GM12801 (cell line): ENCODE measurements around the gene APOA1.

Experiments
- TF ChIP-seq, protein P1 (sequence below): IDR thresholded peaks from one replicate; pipeline ENCODE4 v1.5.1; 2011; ENCODE audit warnings: control low read depth; ENCODE audit not compliant: insufficient read length; ENCODE audit errors: extremely low read depth

The APOA1 gene

GRCh38 chr11:116819049-116819448, 18.4 kb downstream of the APOA1 start:
- TF ChIP-seq, protein P1, sequence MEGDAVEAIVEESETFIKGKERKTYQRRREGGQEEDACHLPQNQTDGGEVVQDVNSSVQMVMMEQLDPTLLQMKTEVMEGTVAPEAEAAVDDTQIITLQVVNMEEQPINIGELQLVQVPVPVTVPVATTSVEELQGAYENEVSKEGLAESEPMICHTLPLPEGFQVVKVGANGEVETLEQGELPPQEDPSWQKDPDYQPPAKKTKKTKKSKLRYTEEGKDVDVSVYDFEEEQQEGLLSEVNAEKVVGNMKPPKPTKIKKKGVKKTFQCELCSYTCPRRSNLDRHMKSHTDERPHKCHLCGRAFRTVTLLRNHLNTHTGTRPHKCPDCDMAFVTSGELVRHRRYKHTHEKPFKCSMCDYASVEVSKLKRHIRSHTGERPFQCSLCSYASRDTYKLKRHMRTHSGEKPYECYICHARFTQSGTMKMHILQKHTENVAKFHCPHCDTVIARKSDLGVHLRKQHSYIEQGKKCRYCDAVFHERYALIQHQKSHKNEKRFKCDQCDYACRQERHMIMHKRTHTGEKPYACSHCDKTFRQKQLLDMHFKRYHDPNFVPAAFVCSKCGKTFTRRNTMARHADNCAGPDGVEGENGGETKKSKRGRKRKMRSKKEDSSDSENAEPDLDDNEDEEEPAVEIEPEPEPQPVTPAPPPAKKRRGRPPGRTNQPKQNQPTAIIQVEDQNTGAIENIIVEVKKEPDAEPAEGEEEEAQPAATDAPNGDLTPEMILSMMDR = no peak

DNA sequence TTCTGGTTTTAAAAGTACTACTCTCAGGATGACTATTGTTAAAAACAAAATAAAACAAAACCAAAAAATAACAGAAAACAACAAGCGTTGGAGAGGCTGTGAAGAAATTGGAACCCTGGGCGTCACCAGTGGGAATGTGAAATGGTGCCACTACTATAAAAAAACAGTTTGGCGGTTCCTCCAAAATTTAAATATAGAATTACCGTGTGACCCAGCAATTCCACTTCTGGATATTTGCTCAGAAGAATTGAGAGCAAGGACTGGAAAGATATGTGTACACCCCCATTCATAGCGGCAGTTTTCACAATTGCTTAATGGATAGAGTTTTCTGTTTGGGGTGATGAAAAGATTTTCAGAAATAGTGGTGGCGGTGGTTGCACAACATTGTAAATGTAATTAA, 22.9 kb downstream of the APOA1 start:
- TF ChIP-seq, protein P1 = no peak

DNA sequence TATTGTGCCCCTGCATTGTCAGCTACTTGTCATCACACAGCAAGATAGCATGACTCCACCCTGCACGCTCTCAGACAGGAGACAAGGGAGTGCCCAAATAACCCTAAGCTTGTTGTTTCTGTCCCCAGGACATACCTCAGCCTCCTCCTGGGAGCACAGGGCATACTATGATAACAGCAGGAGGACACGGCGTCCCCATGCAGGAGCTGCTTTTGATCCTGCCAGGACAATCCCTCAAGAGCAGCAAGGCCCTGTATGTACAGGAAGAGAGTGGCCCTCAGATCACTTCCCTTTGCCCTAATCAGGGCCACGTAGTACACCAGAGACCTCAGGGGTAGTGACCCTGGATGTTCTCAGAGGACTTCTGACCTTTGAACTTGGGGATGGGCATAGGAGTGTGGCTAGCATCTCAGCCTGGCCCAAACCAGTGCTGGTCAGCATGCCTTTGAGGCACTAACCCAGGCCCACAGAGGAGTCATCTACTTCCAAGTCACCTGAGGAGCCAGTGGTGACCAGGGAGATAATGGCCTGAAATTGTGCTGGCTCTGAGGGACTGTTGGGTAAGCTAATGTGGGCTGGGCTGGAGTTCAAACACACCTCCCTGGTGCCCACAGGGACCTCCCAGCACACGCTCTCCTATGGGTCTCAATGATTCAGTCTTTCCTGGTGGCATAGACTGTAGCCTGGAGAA, 23.5 kb downstream of the APOA1 start:
- TF ChIP-seq, protein P1 = no peak

- TF ChIP-seq, protein P1 = no peak
Observed at GRCh38 chr11:116813170-116813569, 24.3 kb downstream of the APOA1 start.

DNA sequence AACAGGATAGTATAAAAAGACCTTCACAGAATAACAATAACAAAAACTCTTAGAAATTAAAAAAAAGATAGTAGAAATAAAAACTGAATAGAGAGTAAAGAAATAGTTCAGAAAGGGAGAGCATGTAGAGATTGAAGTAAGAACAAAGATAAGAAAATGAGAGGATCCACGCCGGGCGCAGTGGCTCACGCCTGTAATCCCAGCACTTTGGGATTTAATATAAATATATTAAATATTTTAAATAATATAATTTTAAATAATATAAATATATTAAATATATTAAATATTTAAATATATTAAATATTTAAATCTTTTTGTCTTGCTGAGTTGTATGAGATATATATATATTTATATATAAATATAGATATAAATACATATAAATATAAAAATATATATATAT, 25.3 kb downstream of the APOA1 start:
- TF ChIP-seq, protein P1 = no peak

DNA sequence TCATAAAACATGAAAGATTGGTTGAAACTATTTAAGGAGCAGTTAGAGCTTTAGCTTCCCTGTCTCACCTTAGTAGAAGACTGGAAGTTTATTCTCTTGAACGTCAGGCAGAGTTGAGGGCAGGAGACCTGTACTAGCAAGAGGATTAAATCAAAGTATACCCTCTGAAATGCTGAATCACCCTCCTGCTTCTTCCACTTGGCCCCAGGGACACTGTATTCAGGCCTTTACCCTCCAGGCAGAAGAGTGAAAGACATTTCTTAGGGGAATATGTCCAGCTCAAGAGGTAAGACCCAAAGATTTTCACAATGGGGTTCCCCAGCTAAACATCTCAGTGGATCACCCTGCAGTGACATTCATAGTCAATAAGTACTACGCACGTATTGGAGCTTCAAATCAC, 26.2 kb downstream of the APOA1 start:
- TF ChIP-seq, protein P1 = no peak

DNA sequence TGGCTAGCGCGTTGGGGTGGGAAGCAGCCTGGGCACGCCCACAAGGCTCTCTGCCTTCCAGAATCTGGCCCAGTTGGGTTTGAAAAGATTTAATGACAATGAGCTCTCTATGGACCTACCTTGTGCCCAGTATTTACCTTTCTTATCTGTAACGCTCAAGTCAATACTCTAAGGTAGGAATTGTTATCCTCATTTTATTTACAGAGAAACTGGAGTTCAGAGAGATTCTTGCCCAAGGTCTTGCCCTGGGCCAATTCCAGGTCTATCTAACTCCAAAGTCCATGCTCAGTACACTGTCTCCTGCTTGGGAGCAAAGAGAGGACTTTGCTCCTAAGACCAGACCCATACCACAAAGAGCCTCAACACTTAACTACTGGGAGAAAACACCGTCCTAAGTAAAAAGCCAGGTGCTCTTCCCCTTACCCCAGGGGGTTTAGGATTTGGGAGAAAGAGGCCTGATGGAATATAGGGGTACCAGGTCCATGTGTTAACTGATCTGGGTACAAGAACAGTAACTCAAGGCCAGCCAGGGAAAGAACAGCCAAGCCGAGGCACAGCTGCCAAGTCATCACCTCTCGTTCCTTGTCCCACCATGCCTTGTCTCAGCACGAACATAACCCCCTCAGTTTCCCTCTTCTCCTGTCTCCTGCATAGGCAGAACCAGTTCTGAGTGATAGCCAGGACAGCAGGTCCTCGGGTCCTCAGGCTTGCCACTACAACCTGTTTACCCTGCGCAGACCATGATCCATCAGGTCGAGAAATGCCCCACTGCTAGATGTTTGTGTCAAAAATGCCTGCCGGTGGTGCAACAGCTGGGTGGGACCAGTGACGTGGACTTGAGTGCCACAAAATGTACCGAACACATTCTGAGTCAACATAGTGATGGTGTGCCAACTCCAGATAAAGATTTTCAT, 28.9 kb downstream of the APOA1 start:
- TF ChIP-seq, protein P1 = no peak
